OCI-M2 (cell line): ENCODE results near the gene KLHDC8A.
"Not testable (repeated sequence)": the region's sequence is repeated elsewhere in the genome, so short reads cannot be mapped to it uniquely, and the experiment has no call there.

Experiments used
- DNase-seq: peaks from one replicate; lab custom pipeline; 2025; ENCODE audit not compliant: unreplicated experiment; lab: John Stamatoyannopoulos, UW

Gene KLHDC8A

DNA sequence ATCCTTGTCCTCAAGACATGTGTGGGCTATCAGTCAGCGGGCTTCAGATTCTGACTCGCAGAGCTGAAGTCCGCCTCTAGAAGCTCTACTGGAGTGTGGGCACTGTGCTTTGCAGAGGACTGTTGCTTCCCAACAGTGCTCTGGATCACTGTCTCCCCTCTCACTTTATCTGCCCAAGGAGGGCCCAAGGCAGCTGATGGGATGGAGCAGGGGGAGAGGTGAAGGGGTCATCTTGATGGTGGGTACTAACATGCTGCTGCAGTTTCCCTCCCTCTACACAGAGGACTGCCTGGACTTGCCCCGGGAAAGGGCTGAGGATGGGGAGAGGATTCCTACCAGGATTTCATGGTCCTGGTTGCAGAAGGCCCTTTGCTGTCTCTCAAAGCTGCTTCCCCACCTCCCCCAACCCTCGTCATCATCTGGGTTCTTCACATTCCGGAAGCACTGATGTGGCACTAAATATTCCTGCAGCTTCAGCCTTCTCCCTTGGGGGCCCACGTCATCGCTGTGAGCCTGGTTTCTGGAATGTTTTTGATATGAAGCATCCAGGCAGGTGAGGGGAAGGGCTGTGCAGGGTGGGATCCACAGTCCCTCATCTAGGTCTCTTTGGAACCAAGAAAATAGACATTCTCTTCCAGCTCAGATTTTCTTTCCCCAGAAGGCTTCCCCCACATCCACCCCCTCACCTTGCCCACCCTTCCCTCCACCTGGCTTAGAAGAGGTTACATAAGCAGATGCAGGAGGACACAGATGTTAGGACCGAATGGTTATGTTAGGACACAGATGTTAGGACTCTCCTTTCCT, 58.3 kb downstream of the KLHDC8A start:
- no peak for DNase-seq

DNA sequence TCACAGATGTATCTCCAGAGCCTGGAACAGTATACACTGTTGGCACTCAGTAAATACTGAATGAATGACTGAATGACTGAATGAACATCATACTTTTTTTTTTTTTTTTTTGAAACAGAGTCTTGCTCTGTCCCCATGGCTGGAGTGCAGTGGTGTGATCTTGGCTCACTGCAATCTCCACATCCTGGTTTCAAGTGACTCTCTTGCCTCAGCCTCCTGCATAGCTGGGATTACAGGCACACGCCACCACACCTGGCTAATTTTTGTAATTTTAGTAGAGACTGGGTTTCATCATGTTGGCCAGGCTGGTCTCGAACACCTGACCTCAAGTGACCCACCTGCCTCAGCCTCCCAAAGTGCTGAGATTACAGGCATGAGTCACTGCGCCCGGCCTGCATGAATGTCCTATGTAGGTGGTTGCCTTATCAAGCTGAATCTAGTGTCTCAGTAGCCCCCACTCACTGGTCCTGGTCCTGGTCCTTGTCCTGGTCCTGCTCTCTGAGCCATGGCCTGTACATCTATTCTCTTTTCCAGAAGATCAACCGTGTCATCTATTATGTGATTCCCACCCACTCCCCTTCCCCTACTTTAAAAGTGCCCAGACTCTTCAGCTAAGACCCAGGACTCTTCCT, 59.1 kb downstream of the KLHDC8A start:
- DNase-seq, result not testable (repeated sequence)

DNA sequence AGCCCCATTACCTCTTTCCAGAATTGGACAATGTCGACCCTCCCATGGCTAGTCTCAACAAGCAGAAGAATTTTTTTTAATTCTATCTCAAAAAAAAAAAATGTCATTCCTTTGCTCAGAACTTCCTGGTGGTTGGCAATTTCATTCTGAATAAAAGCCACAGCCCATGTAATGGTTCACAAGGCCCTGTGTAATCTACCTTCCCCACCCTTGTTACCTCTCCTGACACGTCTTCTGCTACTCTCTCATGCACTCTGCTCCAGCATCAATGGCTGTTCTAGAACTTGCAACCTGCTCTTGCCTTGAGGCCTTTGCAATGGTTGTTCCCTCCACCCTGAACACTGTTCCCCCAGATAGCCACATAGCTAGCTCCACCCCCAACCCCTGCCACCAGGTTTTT, 60.6 kb downstream of the KLHDC8A start:
- no peak for DNase-seq

DNA sequence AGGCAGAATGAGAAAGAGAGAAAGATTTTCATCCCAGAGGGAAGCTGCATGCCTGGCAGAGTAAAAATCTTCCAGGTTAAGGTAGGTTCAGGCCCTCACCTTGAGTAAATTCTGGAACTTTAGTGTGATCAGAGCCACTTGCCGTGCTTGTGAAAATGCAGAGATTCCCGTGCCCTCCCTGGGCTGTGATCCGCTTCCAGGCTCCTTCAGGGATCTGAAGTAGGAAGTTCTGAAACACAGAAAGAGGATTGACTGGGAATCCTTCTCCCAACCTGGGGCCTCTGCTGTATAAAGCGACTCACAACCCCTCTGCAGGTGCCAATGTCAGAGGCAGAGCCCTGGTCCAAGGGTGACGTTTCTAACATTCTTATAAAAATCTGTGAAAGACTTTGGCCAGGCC, 61.8 kb downstream of the KLHDC8A start:
- DNase-seq, result no peak

DNA sequence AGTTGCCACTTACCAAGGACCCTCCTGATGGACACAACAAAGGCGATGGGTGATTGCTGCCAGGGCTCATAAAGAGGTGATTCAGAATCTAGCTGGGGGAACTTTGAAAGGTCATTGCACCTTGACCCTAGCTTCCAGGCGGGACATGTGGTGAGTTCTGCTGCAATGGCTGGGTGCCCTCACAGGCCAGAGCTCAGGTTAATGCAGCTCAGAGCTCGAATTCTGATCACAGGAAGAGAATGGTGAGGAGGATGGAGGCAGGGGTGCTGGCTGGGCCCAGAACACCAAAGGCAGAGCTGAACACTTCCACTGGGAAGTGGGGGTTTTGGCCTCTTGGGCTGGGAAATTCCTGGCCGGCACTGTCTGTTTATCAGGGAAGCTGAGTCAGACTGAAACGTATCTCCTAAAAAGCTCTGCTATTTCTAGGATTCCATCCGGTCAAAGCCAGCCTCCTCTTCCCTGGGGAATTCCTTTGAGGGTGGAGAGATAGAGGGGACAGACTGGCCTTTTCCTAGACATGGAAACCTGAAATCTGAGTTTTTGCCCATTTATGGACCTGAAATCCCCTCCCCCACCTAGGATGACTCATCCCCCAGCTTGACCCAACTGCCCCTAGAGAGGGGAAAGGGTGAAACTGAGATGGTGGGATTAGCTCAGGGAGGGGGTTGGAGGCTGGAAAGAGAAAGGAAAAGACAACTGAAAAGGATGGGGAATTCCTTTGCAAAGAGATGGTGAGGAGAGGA, 62.4 kb downstream of the KLHDC8A start:
- no peak for DNase-seq

DNA sequence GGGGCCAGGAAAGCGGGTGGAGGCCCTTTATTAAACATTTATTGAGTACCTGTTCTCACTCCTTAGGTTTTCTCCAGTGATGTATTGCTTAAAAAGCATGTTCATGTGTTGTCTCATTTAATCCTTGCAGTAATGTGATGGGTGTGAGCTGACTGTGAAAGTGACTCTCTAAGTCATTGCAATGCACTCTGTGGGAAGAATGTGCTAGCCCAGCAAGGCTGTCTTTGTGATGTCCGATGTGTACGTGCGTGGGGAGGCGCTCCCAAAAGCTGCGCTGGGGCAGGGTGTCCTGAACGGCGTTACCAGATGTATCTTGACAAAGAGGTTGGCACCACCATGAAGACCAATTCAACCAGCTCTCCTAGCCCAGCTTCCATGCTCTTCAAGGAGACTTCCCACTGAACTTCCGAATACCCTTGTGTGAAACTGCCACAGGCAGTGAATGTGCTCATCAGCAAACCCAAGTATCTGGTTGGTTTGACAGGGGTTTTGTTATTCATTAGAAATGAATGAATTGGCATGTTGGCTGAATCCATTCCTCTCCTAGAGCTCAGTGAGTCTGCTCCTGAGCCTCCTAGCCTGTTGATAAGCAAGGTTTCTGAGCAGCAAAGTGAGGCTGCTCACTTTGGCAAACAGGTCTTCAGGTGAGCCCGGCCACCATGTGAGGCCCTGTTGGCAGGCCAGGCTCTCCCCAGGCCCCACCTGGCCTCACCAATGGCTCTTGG, 63.2 kb downstream of the KLHDC8A start:
- no peak for DNase-seq

DNA sequence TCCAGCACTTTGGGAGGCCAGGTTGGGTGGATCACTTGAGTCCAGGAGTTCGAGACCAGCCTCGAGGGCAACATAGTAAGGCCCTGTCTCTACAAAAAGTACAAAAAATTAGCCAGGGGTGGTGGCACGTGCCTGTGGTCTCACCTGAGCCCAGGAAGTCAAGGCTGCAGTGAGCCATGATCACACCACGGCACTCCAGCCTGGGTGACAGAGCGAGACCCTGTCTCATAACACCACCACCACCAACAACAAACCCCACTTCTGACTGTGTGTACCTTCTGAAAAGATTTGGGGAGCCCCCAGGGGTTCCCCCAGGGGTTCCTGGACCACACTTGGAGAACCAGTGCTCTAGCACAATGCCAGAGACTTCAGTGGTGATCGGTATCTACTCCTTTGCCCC, 65.1 kb downstream of the KLHDC8A start:
- DNase-seq, result no peak

DNA sequence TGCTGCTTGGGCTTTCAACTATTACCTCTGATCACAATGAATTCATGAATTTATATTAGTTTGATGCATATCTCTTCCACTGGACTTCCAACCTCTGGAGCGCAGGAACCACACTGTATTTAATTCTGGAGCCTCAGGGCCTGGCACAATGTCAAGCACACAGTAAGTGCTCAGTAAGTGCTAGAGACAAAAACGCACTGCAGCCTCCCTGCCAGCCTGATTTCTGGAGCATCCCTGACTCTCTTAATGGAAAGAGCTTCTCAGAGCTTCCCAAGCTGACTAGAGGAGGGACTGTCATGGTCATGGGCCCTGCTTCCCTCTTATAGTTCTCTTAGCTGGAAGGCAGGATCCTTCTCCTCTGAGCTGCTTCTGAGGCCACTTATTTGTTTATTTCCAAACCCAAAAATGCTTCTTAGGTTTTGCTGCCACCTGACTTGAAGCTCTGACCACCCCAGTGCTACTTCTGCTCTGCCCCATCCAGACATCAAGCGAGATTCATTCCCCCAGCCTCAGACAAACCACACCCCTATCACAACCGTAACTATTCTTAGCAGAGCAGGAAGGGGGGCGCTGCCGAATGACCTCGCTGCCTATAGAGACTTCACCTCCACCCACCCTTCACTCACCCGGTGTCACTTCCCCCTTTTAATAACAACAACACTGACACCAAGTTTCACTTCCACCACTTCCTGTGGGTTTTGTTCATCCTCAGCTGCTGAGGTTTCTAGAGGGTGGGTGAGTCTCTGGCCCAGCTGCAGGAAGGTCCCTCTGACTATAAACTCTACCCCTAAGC, 68.8 kb downstream of the KLHDC8A start:
- no peak for DNase-seq

DNA sequence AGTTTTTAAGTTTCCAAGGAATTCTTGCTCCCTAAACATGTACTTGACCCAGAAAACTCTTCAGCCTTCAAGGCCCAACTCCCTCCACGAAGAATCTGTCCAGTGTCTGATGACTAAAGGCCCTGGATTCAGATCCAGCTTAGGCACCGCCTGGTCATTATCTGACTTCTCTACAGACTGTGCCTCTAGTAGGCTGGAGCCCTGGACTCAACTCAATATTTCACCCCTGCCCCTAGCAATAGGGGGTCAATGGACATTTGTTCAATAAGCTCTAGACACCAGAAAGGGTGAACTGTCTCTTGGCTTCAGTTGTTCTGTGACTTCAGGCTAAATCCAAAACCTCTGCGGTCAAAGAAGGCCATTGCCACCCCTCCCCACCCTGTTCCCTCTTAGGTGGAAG, 69.6 kb downstream of the KLHDC8A start:
- DNase-seq, result no peak

DNA sequence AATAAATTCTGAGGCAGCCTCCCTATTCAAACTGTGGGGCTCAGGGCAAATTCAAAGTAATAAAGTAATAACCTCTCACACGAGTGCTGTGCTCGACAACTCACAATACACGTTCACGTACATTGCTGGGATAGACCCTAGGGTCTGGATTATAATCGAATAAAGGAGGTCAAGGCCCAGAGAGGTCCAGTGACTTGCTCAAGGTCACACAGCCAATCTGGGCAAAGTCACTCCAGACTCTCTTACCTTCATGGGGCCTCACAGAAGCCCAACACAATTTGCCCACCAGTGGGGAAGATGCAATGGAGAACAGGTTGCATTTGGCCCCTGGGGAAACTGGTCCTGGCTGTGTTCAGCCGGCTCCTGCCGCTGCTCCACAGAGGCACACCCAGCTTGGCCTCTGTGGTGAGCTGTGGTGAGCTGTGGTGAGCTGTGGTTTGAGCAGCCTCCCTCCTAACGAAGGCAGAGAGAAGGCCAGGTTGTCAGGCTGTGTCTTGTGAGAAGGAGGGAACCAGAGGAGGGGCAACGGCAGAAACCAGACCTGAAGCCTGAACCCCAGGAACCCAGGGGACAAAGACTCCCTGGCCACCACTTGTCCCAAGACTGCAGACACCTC, 70.3 kb downstream of the KLHDC8A start:
- no peak for DNase-seq
